Endothelial cell (in vitro differentiated cells): ENCODE results near the gene EIF2D. TPM values are rescaled to one million over a fixed set of nuclear protein-coding genes. Genes with fewer than 3 reads are reported as not detected.
"Not testable (repeated sequence)": the region's sequence is repeated elsewhere in the genome, so short reads cannot be mapped to it uniquely, and the experiment has no call there.

Experiments
- DNase-seq: peaks from one replicate; pipeline ENCODE4 v3.0.0; 2021; ENCODE audit warnings: low spot score
- H3K27ac Mint-ChIP-seq: one replicate; pipeline ENCODE4 v1.8.0; 2021; ENCODE audit warnings: mixed read lengths, inconsistent platforms; ENCODE audit not compliant: unreplicated experiment
- H3K27me3 Mint-ChIP-seq: one replicate; pipeline ENCODE4 v1.8.0; 2021; ENCODE audit warnings: mild to moderate bottlenecking, moderate library complexity, mixed read lengths, inconsistent platforms; ENCODE audit not compliant: unreplicated experiment
- H3K36me3 Mint-ChIP-seq: one replicate; pipeline ENCODE4 v1.8.0; 2021; ENCODE audit warnings: mild to moderate bottlenecking, low read depth, mixed read lengths, inconsistent platforms; ENCODE audit not compliant: unreplicated experiment
- H3K4me1 Mint-ChIP-seq: one replicate; pipeline ENCODE4 v1.8.0; 2021; ENCODE audit warnings: mild to moderate bottlenecking, mixed read lengths, inconsistent platforms; ENCODE audit not compliant: unreplicated experiment
- H3K4me3 Mint-ChIP-seq: one replicate; pipeline ENCODE4 v1.8.0; 2021; ENCODE audit warnings: mild to moderate bottlenecking, mixed read lengths, inconsistent platforms; ENCODE audit not compliant: unreplicated experiment
- H3K9me3 Mint-ChIP-seq: one replicate; pipeline ENCODE4 v1.8.0; 2021; ENCODE audit warnings: mixed read lengths, inconsistent platforms; ENCODE audit not compliant: unreplicated experiment
- CTCF ChIP-seq: fragments of 200-600 bp; sonication (generic); IDR thresholded peaks from one replicate; pipeline ENCODE4 v1.5.0; 2021; ENCODE audit warnings: antibody characterized with exemption; ENCODE audit not compliant: unreplicated experiment
- total RNA-seq: library from RNA; stranded (reverse); fragmentation: NEBNext Ultra II Directional; extraction: Animal tissue kit (Norgen Biotek cat#: 25700); gene quantifications from one replicate; pipeline ENCODE4 v1.2.1, GENCODE V29; 2021; ENCODE audit not compliant: unreplicated experiment

The EIF2D gene
- total RNA-seq, 1 donor from 2014 or later, result 32.7 TPM

DNA sequence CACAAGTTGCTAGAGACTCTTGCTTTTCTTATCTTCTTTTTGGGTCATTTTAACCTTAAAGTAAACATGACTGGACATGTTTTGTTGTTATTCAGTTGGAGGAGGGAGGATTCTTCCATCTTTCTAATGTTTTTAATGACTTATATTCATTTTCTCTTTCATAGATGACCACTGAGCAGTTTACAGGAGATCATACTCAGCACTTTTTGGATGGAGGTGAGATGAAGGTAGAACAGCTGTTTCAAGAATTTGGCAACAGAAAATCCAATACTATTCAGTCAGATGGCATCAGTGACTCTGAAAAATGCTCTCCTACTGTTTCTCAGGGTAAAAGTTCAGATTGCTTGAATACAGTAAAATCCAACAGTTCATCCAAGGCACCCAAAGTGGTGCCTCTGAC is 35.0 kb upstream of the EIF2D start:
- no peak for DNase-seq
- no peaks in the 10 kb centered on the region for H3K27me3 Mint-ChIP-seq
- peaks cover 5% of the 10 kb centered on the region for H3K4me1 Mint-ChIP-seq
- no peaks in the 10 kb centered on the region for H3K9me3 Mint-ChIP-seq
- no peak overlapping the region for H3K4me3 Mint-ChIP-seq
- no peak overlapping the region for H3K27ac Mint-ChIP-seq
- no peak for TF ChIP-seq CTCF
- H3K36me3 Mint-ChIP-seq, result no peaks in the 10 kb centered on the region

DNA sequence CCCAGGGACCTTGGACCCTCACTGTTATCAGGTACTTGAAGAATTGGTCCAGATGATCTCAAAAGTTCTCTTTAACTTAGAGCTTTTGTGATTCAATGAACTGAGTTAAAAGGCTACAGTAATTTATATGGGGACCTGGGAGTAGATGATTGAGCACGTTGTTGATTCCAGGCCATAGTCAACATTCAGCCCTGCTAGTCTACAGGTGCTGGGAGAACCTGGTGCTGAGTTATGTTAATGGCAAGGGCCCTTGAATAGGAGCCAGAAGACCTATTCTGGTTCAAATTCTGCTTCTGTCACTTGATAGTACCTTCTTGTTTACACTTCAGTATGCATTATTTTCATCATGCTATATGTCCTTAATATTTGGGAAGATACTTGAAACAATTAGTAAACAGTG is 34.2 kb upstream of the EIF2D start:
- no peak for DNase-seq
- H3K36me3 Mint-ChIP-seq, result no peaks in the 10 kb centered on the region
- no peak overlapping the region for H3K27ac Mint-ChIP-seq
- no peaks in the 10 kb centered on the region for H3K27me3 Mint-ChIP-seq
- H3K9me3 Mint-ChIP-seq, result no peaks in the 10 kb centered on the region
- H3K4me1 Mint-ChIP-seq, result peaks cover 5% of the 10 kb centered on the region
- TF ChIP-seq CTCF, result no peak
- no peak overlapping the region for H3K4me3 Mint-ChIP-seq

- no peak overlapping the region for H3K27ac Mint-ChIP-seq
- no peaks in the 10 kb centered on the region for H3K4me1 Mint-ChIP-seq
- H3K9me3 Mint-ChIP-seq, result no peaks in the 10 kb centered on the region
- H3K4me3 Mint-ChIP-seq, result no peak overlapping the region
- no peak for DNase-seq
- no peak for TF ChIP-seq CTCF
- no peaks in the 10 kb centered on the region for H3K27me3 Mint-ChIP-seq
- H3K36me3 Mint-ChIP-seq, result no peaks in the 10 kb centered on the region
Measured at GRCh38 chr1:206643118-206643698, 30.9 kb upstream of the EIF2D start.

GRCh38 chr1:206642074-206642473 is 29.8 kb upstream of the EIF2D start:
- not testable (repeated sequence) for H3K36me3 Mint-ChIP-seq, H3K4me1 Mint-ChIP-seq, H3K4me3 Mint-ChIP-seq, H3K27me3 Mint-ChIP-seq, H3K27ac Mint-ChIP-seq, DNase-seq, H3K9me3 Mint-ChIP-seq

- TF ChIP-seq CTCF, result no peak
- H3K4me3 Mint-ChIP-seq, result no peak overlapping the region
- H3K9me3 Mint-ChIP-seq, result no peaks in the 10 kb centered on the region
- H3K27me3 Mint-ChIP-seq, result peaks cover 5% of the 10 kb centered on the region
- no peak overlapping the region for H3K27ac Mint-ChIP-seq
- peaks cover 13% of the 10 kb centered on the region for H3K4me1 Mint-ChIP-seq
- DNase-seq, result no peak
- H3K36me3 Mint-ChIP-seq, result no peaks in the 10 kb centered on the region
Measured at GRCh38 chr1:206637605-206638004, 25.3 kb upstream of the EIF2D start.
